Right lobe of liver (tissue), 6 donors: ENCODE data around the gene PIRT. TPM values are rescaled to one million over a fixed set of nuclear protein-coding genes. Genes with fewer than 3 reads are reported as not detected.
A peak's percentile ranks its signal among the peaks of the same experiment; 100 is the strongest.

Experiments
- ATAC-seq, 4 donors: fragments of 200-7000 bp; cut with Tn5 transposase; one replicate each; pipeline ENCODE4 v1.9.1; 2020; ENCODE audit warnings: mild to moderate bottlenecking in 4 of 4, moderate library complexity in 4 of 4
- DNase-seq, 3 donors: peaks; one replicate each; pipeline ENCODE4 v3.0.0-alpha.2; 2020
- H3K27ac ChIP-seq, 3 donors: fragments of 200-600 bp; one replicate each; pipeline ENCODE4 v1.8.0; 2022
- H3K27me3 ChIP-seq, 2 donors: fragments of 200-600 bp; one replicate each; pipeline ENCODE4 v1.8.0; 2022
- H3K36me3 ChIP-seq, 4 donors: fragments of 200-600 bp; sonication (generic) in 1 of 4; one replicate each; pipeline versions ENCODE4 v1.5.1 to v1.8.0; 2017 to 2022; ENCODE audit warnings: control low read depth in 1 of 4
- H3K4me1 ChIP-seq, 4 donors: fragments of 200-600 bp; sonication (generic) in 1 of 4; one replicate each; pipeline versions ENCODE4 v1.5.1 to v1.8.0; 2017 to 2022; ENCODE audit warnings: control low read depth in 1 of 4
- H3K4me3 ChIP-seq, 3 donors: fragments of 200-600 bp; one replicate each; pipeline ENCODE4 v1.8.0; 2022
- H3K9me3 ChIP-seq, 4 donors: fragments of 200-600 bp; sonication (generic) in 1 of 4; one replicate each; pipeline versions ENCODE4 v1.5.1 to v1.8.0; 2017 to 2022; ENCODE audit warnings: control low read depth in 1 of 4
- CTCF ChIP-seq, 4 donors: fragments of 200-600 bp in 3 of 4; fragments of 450-650 bp in 1 of 4; IDR thresholded peaks; one replicate each; pipeline versions ENCODE4 v1.5.1 to v1.8.0; 2016 to 2022; ENCODE audit warnings: antibody characterized with exemption in 4 of 4, mild to moderate bottlenecking in 2 of 4
- POLR2A ChIP-seq: fragments of 450-650 bp; IDR thresholded peaks from one replicate; pipeline ENCODE4 v1.6.1; 2017; ENCODE audit warnings: antibody characterized with exemption, mild to moderate bottlenecking
- WGBS: methylation state at CpG from one replicate; pipeline ENCODE4 v1.1.6; 2018; ENCODE audit warnings: low coverage, low lambda C conversion rate; ENCODE audit not compliant: insufficient coverage; ENCODE audit errors: missing lambda C conversion rate; 5-methylcytosine and 5-hydroxymethylcytosine counted together
- intact Hi-C, 2 donors: fragments of 100-400 bp; cut with DNase I; formaldehyde crosslinking; loops; one replicate each; pipeline versions ENCODE4 v1.11.2 to v1.14.1; 2022
- total RNA-seq, 6 experiments: library from RNA; depleted of rRNA in 2 of 6; stranded (reverse); fragments of >200 nt in 2 of 6; fragmentation: NEBNext Ultra II Directional in 3 of 6; extraction: Animal tissue kit (Norgen Biotek cat#: 25700) in 3 of 6; gene quantifications; one replicate each; pipeline versions ENCODE4 v1.1.0 to v1.2.4, GENCODE V29; 2016 to 2023
- donor health status: DM: no; HTN: yes; CAD: no.
- donor health status: DM: no; HTN: no; CAD: no.
- donor health status: DM: no; HTN: no; CAD: no.
- donor health status: DM: no; HTN: yes; CAD: no.
- donor health status: DM: no; HTN: yes; CAD: no.

The PIRT gene
- total RNA-seq, 6 experiments from 2014 or later: not detected

GRCh38 chr17:10814075-10814474 lies 23.8 kb downstream of the PIRT start:
- TF ChIP-seq POLR2A (no peak), CTCF (IDR thresholded peaks at IDR 0.05) (no peak)
- H3K27ac ChIP-seq: no peak overlapping the region
- H3K4me3 ChIP-seq: no peak overlapping the region
- peaks cover 0 to 8% (median 0%) of the 10 kb centered on the region in 4 donors for H3K4me1 ChIP-seq
- no peaks in the 10 kb centered on the region for H3K27me3 ChIP-seq
- WGBS: 45% methylated on average over 1 of the region's 1 CpG
- intact Hi-C loops: no loop called here
- no peak for ATAC-seq
- no peaks in the 10 kb centered on the region for H3K9me3 ChIP-seq
- H3K36me3 ChIP-seq: no peaks in the 10 kb centered on the region
- DNase-seq: no peak

- peak; percentile 62 to 79 (median 71) for DNase-seq
- 50% methylated on average over 5 of the region's 5 CpGs for WGBS
- no peaks in the 10 kb centered on the region for H3K27me3 ChIP-seq
- H3K36me3 ChIP-seq: no peaks in the 10 kb centered on the region
- TF ChIP-seq CTCF (IDR thresholded peaks at IDR 0.05) (no peak), POLR2A (no peak)
- intact Hi-C loops: no loop called here
- no peak overlapping the region for H3K27ac ChIP-seq
- peak; percentile 44 to 92 (median 74) for ATAC-seq
- H3K4me3 ChIP-seq: no peak overlapping the region
- no peaks in the 10 kb centered on the region for H3K9me3 ChIP-seq
- peaks cover 0 to 8% (median 0%) of the 10 kb centered on the region in 4 donors for H3K4me1 ChIP-seq
Measured at GRCh38 chr17:10812674-10813073, 25.2 kb downstream of the PIRT start.

GRCh38 chr17:10809605-10810004 lies 28.3 kb downstream of the PIRT start:
- TF ChIP-seq CTCF (IDR thresholded peaks at IDR 0.05): no peak

GRCh38 chr17:10807704-10808128 lies 30.2 kb downstream of the PIRT start:
- intact Hi-C loops: no loop called here
- DNase-seq: no peak
- no peak for TF ChIP-seq POLR2A
- no peak for TF ChIP-seq CTCF (IDR thresholded peaks at IDR 0.05)
- H3K4me1 ChIP-seq: peaks cover 0 to 8% (median 0%) of the 10 kb centered on the region in 4 donors
- H3K27me3 ChIP-seq: no peaks in the 10 kb centered on the region
- no peaks in the 10 kb centered on the region for H3K36me3 ChIP-seq
- peak in 3 of 4 donors; percentile 7 to 45 (median 26) for ATAC-seq
- H3K4me3 ChIP-seq: no peak overlapping the region
- 87% methylated on average over 6 of the region's 7 CpGs for WGBS
- H3K27ac ChIP-seq: no peak overlapping the region
- no peaks in the 10 kb centered on the region for H3K9me3 ChIP-seq

More at GRCh38 chr17:10809605-10810004, 28.3 kb downstream of the PIRT start:
- Histone ChIP-seq H3K27me3 (no peaks in the 10 kb centered on the region), H3K4me3 (no peak overlapping the region), H3K27ac (no peak overlapping the region), H3K36me3 (no peaks in the 10 kb centered on the region), H3K4me1 (peaks cover 0 to 8% (median 0%) of the 10 kb centered on the region in 4 donors), H3K9me3 (no peaks in the 10 kb centered on the region)
- no peak for DNase-seq
- intact Hi-C loops: no loop called here
- peak in 3 of 4 donors; percentile 32 to 58 (median 52) for ATAC-seq
- 50% methylated on average over 4 of the region's 4 CpGs for WGBS
